ENCODE measurements around the gene MKRN2OS.

The MKRN2OS gene

DNA sequence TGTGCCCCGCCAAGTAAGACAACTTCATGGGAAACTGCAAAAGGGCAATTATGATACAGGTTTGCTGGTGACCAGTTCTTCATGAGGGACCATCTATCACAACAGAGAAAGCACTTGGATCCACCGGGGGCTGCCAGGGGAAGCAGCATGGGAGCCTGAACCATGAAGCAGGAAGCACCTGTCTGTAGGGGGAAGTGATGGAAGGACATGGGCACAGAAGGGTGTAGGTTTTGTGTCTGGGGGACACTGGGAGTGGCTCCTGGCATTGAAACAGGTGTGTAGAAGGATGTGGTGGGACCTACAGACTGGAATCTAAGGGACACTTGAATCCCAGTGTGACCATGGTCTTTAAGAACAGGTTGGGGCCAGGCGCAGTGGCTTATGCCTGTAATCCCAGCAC is 34.2 kb upstream of the MKRN2OS start:
- TF ChIP-seq CTCF (IDR thresholded peaks at IDR 0.05; ENCODE audit: control insufficient read depth, extremely low read depth, insufficient read depth): no peak
- no peak for DNase-seq (ENCODE audit: low read depth)

GRCh38 chr3:12578742-12579141 is 33.4 kb upstream of the MKRN2OS start:
- peak; percentile 19; the same call in 1 of the 2 replicates for TF ChIP-seq CTCF (IDR thresholded peaks at IDR 0.05; ENCODE audit: control insufficient read depth, extremely low read depth, insufficient read depth)
- DNase-seq (ENCODE audit: low read depth): no peak
- no peak overlapping the region for H3K4me3 ChIP-seq (ENCODE audit: low read depth, low read length)

More for the DNA sequence above, 34.2 kb upstream of the MKRN2OS start:
- H3K4me3 ChIP-seq (ENCODE audit: low read depth, low read length): no peak overlapping the region

GRCh38 chr3:12577379-12577778 is 32.1 kb upstream of the MKRN2OS start:
- no peak for TF ChIP-seq CTCF (IDR thresholded peaks at IDR 0.05; ENCODE audit: control insufficient read depth, extremely low read depth, insufficient read depth)
- DNase-seq (ENCODE audit: low read depth): no peak
- no peak overlapping the region for H3K4me3 ChIP-seq (ENCODE audit: low read depth, low read length)

DNA sequence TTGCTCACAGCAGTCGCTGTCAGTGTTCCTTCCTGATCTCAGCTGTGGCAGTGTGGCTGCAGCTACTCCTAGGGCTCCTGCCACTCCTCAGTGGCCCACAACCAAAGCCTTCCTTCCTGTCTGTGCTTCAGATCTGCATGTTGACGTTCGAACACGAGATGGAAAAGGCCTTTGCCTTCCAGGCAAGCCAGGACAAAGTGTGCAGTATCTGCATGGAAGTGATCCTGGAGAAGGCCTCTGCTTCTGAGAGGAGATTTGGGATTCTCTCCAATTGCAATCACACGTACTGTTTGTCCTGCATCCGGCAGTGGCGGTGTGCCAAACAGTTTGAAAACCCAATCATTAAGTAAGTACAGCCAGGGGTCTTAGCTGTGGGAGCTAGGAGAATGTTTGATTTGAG is 29.4 kb upstream of the MKRN2OS start:
- no peak for TF ChIP-seq CTCF (IDR thresholded peaks at IDR 0.05; ENCODE audit: control insufficient read depth, extremely low read depth, insufficient read depth)
- H3K4me3 ChIP-seq (ENCODE audit: low read depth, low read length): no peak overlapping the region
- no peak for DNase-seq (ENCODE audit: low read depth)

DNA sequence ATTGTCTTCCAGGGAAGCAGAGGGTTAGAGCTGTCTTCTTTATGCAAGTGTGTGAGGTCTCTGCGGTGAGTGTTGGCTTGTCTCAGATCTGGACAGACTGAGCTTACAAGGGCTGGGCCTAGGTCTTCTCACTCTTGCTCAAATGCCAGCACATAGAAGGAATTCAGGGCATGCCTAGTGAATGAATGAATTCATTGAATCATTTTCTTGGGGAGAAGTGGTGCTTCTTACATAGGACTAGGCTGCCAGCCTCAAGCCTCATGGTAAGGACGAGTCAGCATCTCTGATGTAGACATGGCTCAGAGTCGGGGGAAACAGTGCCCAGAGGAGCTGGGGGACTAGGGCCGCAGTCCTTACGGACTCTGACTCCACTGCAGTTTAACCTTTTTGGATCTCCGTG is 28.8 kb upstream of the MKRN2OS start:
- TF ChIP-seq CTCF (IDR thresholded peaks at IDR 0.05; ENCODE audit: control insufficient read depth, extremely low read depth, insufficient read depth): no peak
- DNase-seq (ENCODE audit: low read depth): no peak

GRCh38 chr3:12571986-12572385 is 26.7 kb upstream of the MKRN2OS start:
- DNase-seq (ENCODE audit: low read depth): no peak
- no peak overlapping the region for H3K4me3 ChIP-seq (ENCODE audit: low read depth, low read length)
- no peak for TF ChIP-seq CTCF (IDR thresholded peaks at IDR 0.05; ENCODE audit: control insufficient read depth, extremely low read depth, insufficient read depth)

More for the DNA sequence above, 28.8 kb upstream of the MKRN2OS start:
- H3K4me3 ChIP-seq (ENCODE audit: low read depth, low read length): no peak overlapping the region

DNA sequence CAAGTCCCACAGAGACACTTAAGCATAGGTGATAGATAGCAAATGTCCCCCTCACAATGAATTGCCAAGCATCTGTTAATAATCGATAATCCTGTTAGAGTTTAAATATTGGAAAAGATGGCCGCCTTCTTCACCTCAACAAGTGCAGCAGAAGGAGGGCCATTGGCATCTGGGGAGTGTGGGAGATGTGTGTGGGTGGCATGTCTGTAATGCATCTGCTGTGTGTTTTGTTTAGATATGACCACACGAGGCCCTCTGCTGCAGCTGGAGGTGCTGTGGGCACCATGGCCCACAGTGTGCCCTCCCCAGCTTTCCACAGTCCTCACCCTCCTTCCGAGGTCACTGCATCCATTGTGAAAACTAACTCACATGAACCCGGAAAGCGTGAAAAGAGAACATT is 24.5 kb upstream of the MKRN2OS start:
- DNase-seq (ENCODE audit: low read depth): no peak
- no peak overlapping the region for H3K4me3 ChIP-seq (ENCODE audit: low read depth, low read length)
- TF ChIP-seq CTCF (IDR thresholded peaks at IDR 0.05; ENCODE audit: control insufficient read depth, extremely low read depth, insufficient read depth): no peak

Measured in LNCaP clone FGC (cell line).